SIG-M5 (cell line): ENCODE results near the gene SLC35G1.

ENCODE experiments used
- DNase-seq: peaks from one replicate; lab custom pipeline; 2025; lab: John Stamatoyannopoulos, UW

SLC35G1 gene

GRCh38 chr10:93876381-93876780, 17.4 kb upstream of the SLC35G1 start:
- DNase-seq: no peak

GRCh38 chr10:93879273-93879672, 14.5 kb upstream of the SLC35G1 start:
- no peak for DNase-seq

GRCh38 chr10:93894516-93895378, 969 bp downstream of the SLC35G1 start:
- no peak for DNase-seq

GRCh38 chr10:93897070-93897780, 3.4 kb downstream of the SLC35G1 start:
- no peak for DNase-seq

- DNase-seq: no peak
Measured at GRCh38 chr10:93899109-93899508, 5.3 kb downstream of the SLC35G1 start.

GRCh38 chr10:93903051-93903450, 9.3 kb downstream of the SLC35G1 start:
- no peak for DNase-seq

- no peak for DNase-seq
Measured at GRCh38 chr10:93904901-93905300, 11.1 kb downstream of the SLC35G1 start.

GRCh38 chr10:93907059-93907458, 13.3 kb downstream of the SLC35G1 start:
- DNase-seq: no peak

GRCh38 chr10:93911866-93912265, 18.1 kb downstream of the SLC35G1 start:
- DNase-seq: no peak

- no peak for DNase-seq
Measured at GRCh38 chr10:93912444-93912843, 18.7 kb downstream of the SLC35G1 start.

GRCh38 chr10:93913706-93914105, 19.9 kb downstream of the SLC35G1 start:
- DNase-seq: no peak

- DNase-seq: no peak
Measured at GRCh38 chr10:93915598-93915997, 21.8 kb downstream of the SLC35G1 start.

GRCh38 chr10:93916257-93917063, 22.7 kb downstream of the SLC35G1 start:
- no peak for DNase-seq

GRCh38 chr10:93917064-93917391, 23.2 kb downstream of the SLC35G1 start:
- DNase-seq: no peak

- no peak for DNase-seq
Measured at GRCh38 chr10:93917821-93918220, 24.0 kb downstream of the SLC35G1 start.

GRCh38 chr10:93921338-93921737, 27.6 kb downstream of the SLC35G1 start:
- DNase-seq: no peak

GRCh38 chr10:93926613-93927012, 32.8 kb downstream of the SLC35G1 start:
- no peak for DNase-seq

GRCh38 chr10:93938140-93938539, 44.4 kb downstream of the SLC35G1 start:
- no peak for DNase-seq

GRCh38 chr10:93940881-93941280, 47.1 kb downstream of the SLC35G1 start:
- no peak for DNase-seq

GRCh38 chr10:93941606-93942005, 47.8 kb downstream of the SLC35G1 start:
- DNase-seq: no peak

GRCh38 chr10:93945819-93946218, 52.0 kb downstream of the SLC35G1 start:
- no peak for DNase-seq

GRCh38 chr10:93947055-93947454, 53.3 kb downstream of the SLC35G1 start:
- no peak for DNase-seq

GRCh38 chr10:93947524-93947923, 53.7 kb downstream of the SLC35G1 start:
- DNase-seq: no peak
